HepG2 (cell line): ENCODE results near the gene CDS1. TPM values are rescaled to one million over a fixed set of nuclear protein-coding genes. Genes with fewer than 3 reads are reported as not detected.

Source experiments
- ARNTL ChIP-seq: sonication (generic); formaldehyde crosslinking; IDR thresholded peaks from 2 replicates; pipeline ENCODE4 v1.4.0; 2020; ENCODE audit warnings: mild to moderate bottlenecking, missing genetic modification reagents
- FOSL1 ChIP-seq: sonication (generic); formaldehyde crosslinking; IDR thresholded peaks from 2 replicates; pipeline ENCODE4 v1.9.0; 2021; ENCODE audit warnings: missing genetic modification reagents, borderline replicate concordance
- FOXK1 ChIP-seq: sonication (generic); formaldehyde crosslinking; IDR thresholded peaks from 2 replicates; pipeline ENCODE4 v1.4.0; 2020; ENCODE audit warnings: low read depth, missing genetic modification reagents, borderline replicate concordance
- HNRNPH1 ChIP-seq: fragments of 200-400 bp; formaldehyde crosslinking; optimal IDR thresholded peaks from 2 replicates; pipeline ENCODE3; 2017; ENCODE audit warnings: mild to moderate bottlenecking, low read depth, low read length
- NFRKB ChIP-seq: fragments of 450-650 bp; IDR thresholded peaks from 2 replicates; pipeline ENCODE4 v1.6.1; 2017
- PCBP2 ChIP-seq: fragments of 200-400 bp; formaldehyde crosslinking; optimal IDR thresholded peaks from 2 replicates; pipeline ENCODE3; 2018; ENCODE audit warnings: low read length, low read depth; ENCODE audit not compliant: poor library complexity, severe bottlenecking
- SUZ12 ChIP-seq: fragments of 150-350 bp; IDR thresholded peaks from 2 replicates; pipeline ENCODE4 v1.6.1; 2014; ENCODE audit warnings: low read depth, low read length
- TFAP4 ChIP-seq: sonication (generic); IDR thresholded peaks from 2 replicates; pipeline ENCODE4 v1.6.1; 2016; ENCODE audit warnings: low read depth, borderline replicate concordance
- YEATS2 ChIP-seq: sonication (generic); formaldehyde crosslinking; IDR thresholded peaks from 2 replicates; pipeline ENCODE4 v1.4.0; 2020; ENCODE audit warnings: missing genetic modification reagents, borderline replicate concordance
- ZC3H13 ChIP-seq: sonication (generic); formaldehyde crosslinking; IDR thresholded peaks from 2 replicates; pipeline ENCODE4 v1.8.1; 2023; ENCODE audit warnings: mild to moderate bottlenecking, missing genetic modification reagents, moderate library complexity
- ZNF17 ChIP-seq: sonication (generic); formaldehyde crosslinking; IDR thresholded peaks from 2 replicates; pipeline ENCODE4 v1.5.0; 2020; ENCODE audit warnings: mild to moderate bottlenecking, missing genetic modification reagents
- ZNF224 ChIP-seq: sonication (generic); formaldehyde crosslinking; IDR thresholded peaks from 2 replicates; pipeline ENCODE4 v1.5.0; 2020; ENCODE audit warnings: mild to moderate bottlenecking, missing genetic modification reagents
- ZNF3 ChIP-seq: IDR thresholded peaks from 2 replicates; pipeline ENCODE4 v1.7.0; 2017; ENCODE audit warnings: inconsistent platforms
- ZNF382 ChIP-seq: sonication (generic); formaldehyde crosslinking; IDR thresholded peaks from 2 replicates; pipeline ENCODE4 v1.5.0; 2020; ENCODE audit warnings: missing genetic modification reagents, mild to moderate bottlenecking, borderline replicate concordance
- ZNF569 ChIP-seq: sonication (generic); formaldehyde crosslinking; IDR thresholded peaks from 2 replicates; pipeline ENCODE4 v1.5.0; 2020; ENCODE audit warnings: mild to moderate bottlenecking, missing genetic modification reagents, moderate library complexity, borderline replicate concordance
- ZNF710 ChIP-seq: sonication (generic); formaldehyde crosslinking; IDR thresholded peaks from 2 replicates; pipeline ENCODE4 v1.5.0; 2020; ENCODE audit warnings: mild to moderate bottlenecking, missing genetic modification reagents, borderline replicate concordance
- ZNF747 ChIP-seq: sonication (generic); formaldehyde crosslinking; IDR thresholded peaks from 2 replicates; pipeline ENCODE4 v1.8.1; 2023; ENCODE audit warnings: missing genetic modification reagents, mild to moderate bottlenecking, borderline replicate concordance
- ZNF749 ChIP-seq: sonication (generic); formaldehyde crosslinking; IDR thresholded peaks from 2 replicates; pipeline ENCODE4 v1.8.0; 2022; ENCODE audit warnings: mild to moderate bottlenecking, missing genetic modification reagents, moderate library complexity, borderline replicate concordance
- polyA plus RNA-seq, 8 experiments: library from polyadenylated mRNA; depleted of rRNA in 3 of 8; stranded (reverse) in 7 of 8; unstranded in 1 of 8; fragments of >200 nt; fragmentation: Illumina TruSeq in 4 of 8; extraction: Trizol in 4 of 8; gene quantifications; 2 replicates each; pipeline versions ENCODE4 v1.2.1 to v1.2.3, GENCODE V29; 2011 to 2016; ENCODE audit warnings: low read depth in 4 of 8, missing spikeins in 1 of 8, mixed read lengths in 1 of 8; ENCODE audit not compliant: insufficient read depth in 1 of 8
- total RNA-seq, 5 experiments: library from RNA; depleted of rRNA; stranded (reverse); fragments of >200 nt; fragmentation: Illumina TruSeq; extraction: Trizol; gene quantifications; 2 replicates each; pipeline ENCODE4 v1.2.3, GENCODE V29; 2016; ENCODE audit warnings: low read depth in 1 of 5
- TF ChIP-seq, protein P1 (sequence below): sonication (generic); formaldehyde crosslinking; IDR thresholded peaks from 2 replicates; pipeline ENCODE4 v1.5.0; 2020; ENCODE audit warnings: missing genetic modification reagents, mild to moderate bottlenecking, borderline replicate concordance
- TF ChIP-seq, protein P2 (sequence below): sonication (generic); formaldehyde crosslinking; IDR thresholded peaks from 2 replicates; pipeline ENCODE4 v1.4.0; 2020; ENCODE audit warnings: missing genetic modification reagents, borderline replicate concordance
- TF ChIP-seq, protein P3 (sequence below): sonication (generic); formaldehyde crosslinking; IDR thresholded peaks from 2 replicates; pipeline ENCODE4 v1.8.0; 2022; ENCODE audit warnings: missing genetic modification reagents, mild to moderate bottlenecking, inconsistent platforms, borderline replicate concordance

The CDS1 gene
- total and polyA plus RNA-seq, 2 of the 13 experiments (the other 11 are each of a cell fraction or from before 2014, with no cell fraction given) = 2.1 to 3.2 TPM

- TF ChIP-seq, protein P1, sequence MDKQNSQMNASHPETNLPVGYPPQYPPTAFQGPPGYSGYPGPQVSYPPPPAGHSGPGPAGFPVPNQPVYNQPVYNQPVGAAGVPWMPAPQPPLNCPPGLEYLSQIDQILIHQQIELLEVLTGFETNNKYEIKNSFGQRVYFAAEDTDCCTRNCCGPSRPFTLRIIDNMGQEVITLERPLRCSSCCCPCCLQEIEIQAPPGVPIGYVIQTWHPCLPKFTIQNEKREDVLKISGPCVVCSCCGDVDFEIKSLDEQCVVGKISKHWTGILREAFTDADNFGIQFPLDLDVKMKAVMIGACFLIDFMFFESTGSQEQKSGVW = no peak
- TF ChIP-seq ZNF3 (CRISPR knock-in tag) (no peak), ZNF224 (CRISPR knock-in tag) (no peak), ZNF747 (0 out of 2 replicates have a peak, but pooled peaks have one; percentile 19), ZNF382 (no peak), PCBP2 (no peak), ZNF749 (CRISPR knock-in tag) (peak; percentile 53; the same call in 1 of the 2 replicates), NFRKB (no peak), HNRNPH1 (no peak), YEATS2 (CRISPR knock-in tag) (peak; percentile 28; the same call in 1 of the 2 replicates), FOXK1 (CRISPR knock-in tag) (no peak), FOSL1 (no peak), TFAP4 (peak; percentile 20; the same call in 1 of the 2 replicates), ZNF569 (CRISPR knock-in tag) (no peak), ARNTL (CRISPR knock-in tag) (no peak), ZC3H13 (no peak), SUZ12 (no peak), ZNF710 (CRISPR knock-in tag) (no peak), ZNF17 (CRISPR knock-in tag) (no peak)
- TF ChIP-seq, protein P2, sequence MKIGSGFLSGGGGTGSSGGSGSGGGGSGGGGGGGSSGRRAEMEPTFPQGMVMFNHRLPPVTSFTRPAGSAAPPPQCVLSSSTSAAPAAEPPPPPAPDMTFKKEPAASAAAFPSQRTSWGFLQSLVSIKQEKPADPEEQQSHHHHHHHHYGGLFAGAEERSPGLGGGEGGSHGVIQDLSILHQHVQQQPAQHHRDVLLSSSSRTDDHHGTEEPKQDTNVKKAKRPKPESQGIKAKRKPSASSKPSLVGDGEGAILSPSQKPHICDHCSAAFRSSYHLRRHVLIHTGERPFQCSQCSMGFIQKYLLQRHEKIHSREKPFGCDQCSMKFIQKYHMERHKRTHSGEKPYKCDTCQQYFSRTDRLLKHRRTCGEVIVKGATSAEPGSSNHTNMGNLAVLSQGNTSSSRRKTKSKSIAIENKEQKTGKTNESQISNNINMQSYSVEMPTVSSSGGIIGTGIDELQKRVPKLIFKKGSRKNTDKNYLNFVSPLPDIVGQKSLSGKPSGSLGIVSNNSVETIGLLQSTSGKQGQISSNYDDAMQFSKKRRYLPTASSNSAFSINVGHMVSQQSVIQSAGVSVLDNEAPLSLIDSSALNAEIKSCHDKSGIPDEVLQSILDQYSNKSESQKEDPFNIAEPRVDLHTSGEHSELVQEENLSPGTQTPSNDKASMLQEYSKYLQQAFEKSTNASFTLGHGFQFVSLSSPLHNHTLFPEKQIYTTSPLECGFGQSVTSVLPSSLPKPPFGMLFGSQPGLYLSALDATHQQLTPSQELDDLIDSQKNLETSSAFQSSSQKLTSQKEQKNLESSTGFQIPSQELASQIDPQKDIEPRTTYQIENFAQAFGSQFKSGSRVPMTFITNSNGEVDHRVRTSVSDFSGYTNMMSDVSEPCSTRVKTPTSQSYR (CRISPR knock-in tag) = no peak
- TF ChIP-seq, protein P3, sequence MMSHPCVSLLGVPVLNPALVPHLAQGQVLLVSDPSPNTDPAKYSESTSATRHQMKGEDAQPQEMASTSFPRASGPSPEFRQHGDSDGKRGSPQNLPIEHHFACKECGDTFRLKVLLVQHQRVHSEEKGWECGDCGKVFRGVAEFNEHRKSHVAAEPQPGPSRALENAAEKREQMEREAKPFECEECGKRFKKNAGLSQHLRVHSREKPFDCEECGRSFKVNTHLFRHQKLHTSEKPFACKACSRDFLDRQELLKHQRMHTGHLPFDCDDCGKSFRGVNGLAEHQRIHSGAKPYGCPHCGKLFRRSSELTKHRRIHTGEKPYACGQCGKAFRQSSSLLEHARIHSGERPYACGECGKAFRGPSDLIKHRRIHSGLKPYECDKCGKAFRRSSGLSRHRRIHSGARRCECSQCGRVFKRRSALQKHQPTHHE (CRISPR knock-in tag) = no peak
These were observed 482 bp upstream of the CDS1 start (continued) for GRCh38 chr4:84582302-84582987.
